Stimulated activated naive CD8-positive, alpha-beta T cell treated with anti-CD3 and anti-CD28 coated beads, Interleukin-15, Interleukin-2, amounts not matched to agents 100 ng/mL and 50 ng/mL, for 24 hours (primary cell): ENCODE results near the gene RIMS1.

ENCODE experiments used
- H3K27ac Mint-ChIP-seq: one replicate; pipeline ENCODE4 v1.8.0; 2021; ENCODE audit warnings: mild to moderate bottlenecking, mixed read lengths
- H3K27me3 Mint-ChIP-seq: one replicate; pipeline ENCODE4 v1.8.0; 2021; ENCODE audit warnings: mixed read lengths
- H3K36me3 Mint-ChIP-seq: one replicate; pipeline ENCODE4 v1.8.0; 2021; ENCODE audit warnings: low read depth, mixed read lengths
- H3K4me1 Mint-ChIP-seq: one replicate; pipeline ENCODE4 v1.8.0; 2021; ENCODE audit warnings: low read depth, mixed read lengths
- H3K4me3 Mint-ChIP-seq: one replicate; pipeline ENCODE4 v1.8.0; 2021; ENCODE audit warnings: mild to moderate bottlenecking, mixed read lengths
- H3K9me3 Mint-ChIP-seq: one replicate; pipeline ENCODE4 v1.8.0; 2021; ENCODE audit warnings: mixed read lengths

RIMS1 gene

GRCh38 chr6:72035486-72035885 is 149.1 kb downstream of the RIMS1 start:
- Mint-ChIP-seq H3K4me1 (no peaks in the 10 kb centered on the region), H3K9me3 (no peaks in the 10 kb centered on the region), H3K36me3 (no peaks in the 10 kb centered on the region), H3K27ac (no peak overlapping the region), H3K4me3 (no peak overlapping the region), H3K27me3 (no peaks in the 10 kb centered on the region)

GRCh38 chr6:72035966-72036365 is 149.6 kb downstream of the RIMS1 start:
- no peak overlapping the region for H3K27ac Mint-ChIP-seq
- no peaks in the 10 kb centered on the region for H3K36me3 Mint-ChIP-seq
- no peaks in the 10 kb centered on the region for H3K9me3 Mint-ChIP-seq
- H3K4me1 Mint-ChIP-seq, result no peaks in the 10 kb centered on the region
- H3K27me3 Mint-ChIP-seq, result no peaks in the 10 kb centered on the region
- H3K4me3 Mint-ChIP-seq, result no peak overlapping the region

- Mint-ChIP-seq H3K4me3 (no peak overlapping the region), H3K4me1 (no peaks in the 10 kb centered on the region), H3K36me3 (no peaks in the 10 kb centered on the region), H3K27ac (no peak overlapping the region), H3K27me3 (no peaks in the 10 kb centered on the region), H3K9me3 (peaks cover 4% of the 10 kb centered on the region)
These were observed 150.7 kb downstream of the RIMS1 start for GRCh38 chr6:72037006-72037405.

GRCh38 chr6:72040111-72040510 is 153.8 kb downstream of the RIMS1 start:
- Mint-ChIP-seq H3K4me3 (no peak overlapping the region), H3K27ac (no peak overlapping the region), H3K36me3 (no peaks in the 10 kb centered on the region), H3K9me3 (peaks cover 4% of the 10 kb centered on the region), H3K27me3 (no peaks in the 10 kb centered on the region), H3K4me1 (no peaks in the 10 kb centered on the region)

- Mint-ChIP-seq H3K9me3 (peaks cover 4% of the 10 kb centered on the region), H3K36me3 (no peaks in the 10 kb centered on the region), H3K27me3 (no peaks in the 10 kb centered on the region), H3K4me3 (no peak overlapping the region), H3K27ac (no peak overlapping the region), H3K4me1 (no peaks in the 10 kb centered on the region)
These were observed 155.7 kb downstream of the RIMS1 start for GRCh38 chr6:72042088-72042487.

GRCh38 chr6:72048080-72048479 is 161.7 kb downstream of the RIMS1 start:
- Mint-ChIP-seq H3K27ac (no peak overlapping the region), H3K4me3 (no peak overlapping the region), H3K9me3 (no peaks in the 10 kb centered on the region), H3K27me3 (no peaks in the 10 kb centered on the region), H3K36me3 (no peaks in the 10 kb centered on the region), H3K4me1 (no peaks in the 10 kb centered on the region)

GRCh38 chr6:72049376-72049775 is 163.0 kb downstream of the RIMS1 start:
- H3K36me3 Mint-ChIP-seq, result no peaks in the 10 kb centered on the region
- no peaks in the 10 kb centered on the region for H3K9me3 Mint-ChIP-seq
- H3K4me3 Mint-ChIP-seq, result no peak overlapping the region
- H3K4me1 Mint-ChIP-seq, result no peaks in the 10 kb centered on the region
- H3K27ac Mint-ChIP-seq, result no peak overlapping the region
- no peaks in the 10 kb centered on the region for H3K27me3 Mint-ChIP-seq

GRCh38 chr6:72061286-72061685 is 174.9 kb downstream of the RIMS1 start:
- H3K9me3 Mint-ChIP-seq, result peaks cover 4% of the 10 kb centered on the region
- H3K27me3 Mint-ChIP-seq, result peaks cover 4% of the 10 kb centered on the region
- no peak overlapping the region for H3K4me3 Mint-ChIP-seq
- no peak overlapping the region for H3K27ac Mint-ChIP-seq
- H3K4me1 Mint-ChIP-seq, result no peaks in the 10 kb centered on the region
- no peaks in the 10 kb centered on the region for H3K36me3 Mint-ChIP-seq

GRCh38 chr6:72064399-72064975 is 178.1 kb downstream of the RIMS1 start:
- Mint-ChIP-seq H3K4me3 (no peak overlapping the region), H3K9me3 (peaks cover 4% of the 10 kb centered on the region), H3K4me1 (no peaks in the 10 kb centered on the region), H3K27me3 (peaks cover 4% of the 10 kb centered on the region), H3K36me3 (no peaks in the 10 kb centered on the region), H3K27ac (no peak overlapping the region)

GRCh38 chr6:72078096-72078495 is 191.7 kb downstream of the RIMS1 start:
- no peak overlapping the region for H3K4me3 Mint-ChIP-seq
- no peaks in the 10 kb centered on the region for H3K4me1 Mint-ChIP-seq
- no peak overlapping the region for H3K27ac Mint-ChIP-seq
- H3K9me3 Mint-ChIP-seq, result no peaks in the 10 kb centered on the region
- H3K27me3 Mint-ChIP-seq, result no peaks in the 10 kb centered on the region
- H3K36me3 Mint-ChIP-seq, result no peaks in the 10 kb centered on the region

- Mint-ChIP-seq H3K27me3 (peaks cover 3% of the 10 kb centered on the region), H3K4me1 (no peaks in the 10 kb centered on the region), H3K4me3 (no peak overlapping the region), H3K36me3 (no peaks in the 10 kb centered on the region), H3K9me3 (no peaks in the 10 kb centered on the region), H3K27ac (no peak overlapping the region)
These were observed 194.1 kb downstream of the RIMS1 start for GRCh38 chr6:72080260-72080941.

GRCh38 chr6:72081871-72082270 is 195.5 kb downstream of the RIMS1 start:
- H3K36me3 Mint-ChIP-seq, result no peaks in the 10 kb centered on the region
- H3K4me3 Mint-ChIP-seq, result no peak overlapping the region
- no peak overlapping the region for H3K27ac Mint-ChIP-seq
- H3K9me3 Mint-ChIP-seq, result no peaks in the 10 kb centered on the region
- H3K27me3 Mint-ChIP-seq, result peaks cover 3% of the 10 kb centered on the region
- no peaks in the 10 kb centered on the region for H3K4me1 Mint-ChIP-seq

GRCh38 chr6:72083976-72084375 is 197.6 kb downstream of the RIMS1 start:
- Mint-ChIP-seq H3K36me3 (no peaks in the 10 kb centered on the region), H3K27me3 (peaks cover 3% of the 10 kb centered on the region), H3K4me3 (no peak overlapping the region), H3K4me1 (no peaks in the 10 kb centered on the region), H3K27ac (no peak overlapping the region), H3K9me3 (no peaks in the 10 kb centered on the region)

GRCh38 chr6:72084992-72085569 is 198.7 kb downstream of the RIMS1 start:
- H3K9me3 Mint-ChIP-seq, result no peaks in the 10 kb centered on the region
- no peak overlapping the region for H3K27ac Mint-ChIP-seq
- no peak overlapping the region for H3K4me3 Mint-ChIP-seq
- no peaks in the 10 kb centered on the region for H3K4me1 Mint-ChIP-seq
- peaks cover 3% of the 10 kb centered on the region for H3K27me3 Mint-ChIP-seq
- H3K36me3 Mint-ChIP-seq, result no peaks in the 10 kb centered on the region

- Mint-ChIP-seq H3K36me3 (no peaks in the 10 kb centered on the region), H3K27ac (no peak overlapping the region), H3K4me3 (no peak overlapping the region), H3K27me3 (no peaks in the 10 kb centered on the region), H3K9me3 (no peaks in the 10 kb centered on the region), H3K4me1 (no peaks in the 10 kb centered on the region)
These were observed 208.2 kb downstream of the RIMS1 start for GRCh38 chr6:72094506-72094905.

GRCh38 chr6:72102561-72102960 is 216.2 kb downstream of the RIMS1 start:
- Mint-ChIP-seq H3K4me1 (no peaks in the 10 kb centered on the region), H3K4me3 (no peak overlapping the region), H3K36me3 (no peaks in the 10 kb centered on the region), H3K9me3 (peaks cover 3% of the 10 kb centered on the region), H3K27me3 (peaks cover 4% of the 10 kb centered on the region), H3K27ac (no peak overlapping the region)
